Ishikawa (cell line): ENCODE measurements around the gene TXLNB.

Source experiments
- RAD21 ChIP-seq: IDR thresholded peaks from 2 replicates; pipeline ENCODE4 v1.6.1; 2012; ENCODE audit warnings: low read depth
- TAF1 ChIP-seq: IDR thresholded peaks from 2 replicates; pipeline ENCODE4 v1.6.1; 2012; ENCODE audit warnings: low read depth, mild to moderate bottlenecking

DNA sequence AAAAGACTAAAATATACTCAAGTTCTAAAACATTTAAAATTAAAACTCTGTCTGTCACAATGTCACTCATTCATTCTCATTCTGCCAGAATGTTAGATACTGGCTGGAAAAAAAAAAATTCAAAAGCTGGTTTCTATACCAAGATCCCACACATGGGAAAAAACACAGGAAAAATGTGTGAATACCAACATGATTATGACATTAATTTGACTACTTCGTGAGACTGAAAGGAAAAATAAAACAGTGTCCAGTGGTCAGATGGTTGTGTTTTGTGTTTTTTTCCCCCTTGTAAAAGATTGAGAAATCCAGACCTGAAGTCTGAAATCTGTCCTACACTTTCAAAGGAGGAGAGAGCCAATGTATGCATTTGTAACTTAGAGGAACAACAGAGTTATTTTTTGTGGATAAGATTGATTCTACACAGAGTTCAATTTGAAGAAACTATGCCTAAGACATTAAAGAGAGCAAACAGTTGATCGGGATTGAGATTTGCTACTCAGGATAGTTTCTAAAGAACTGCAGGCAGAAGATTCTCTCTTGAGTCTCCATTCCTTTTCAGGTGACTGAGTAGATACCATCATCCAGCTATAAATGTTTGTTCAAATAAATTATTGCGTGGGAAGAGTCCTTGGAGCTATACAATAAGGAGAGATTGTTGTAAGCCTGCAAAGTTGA lies 39.2 kb upstream of the TXLNB start:
- TF ChIP-seq RAD21, result no peak
- TF ChIP-seq TAF1, result no peak
